K562 (cell line): Measurements from ENCODE around the gene SIGLEC14. TPM values are rescaled to one million over a fixed set of nuclear protein-coding genes. Genes with fewer than 3 reads are reported as not detected.

ENCODE experiments used
- ATAC-seq: fragments of 200-7000 bp; cut with Tn5 transposase; 3 replicates; pipeline ENCODE4 v1.9.1; 2020; ENCODE audit warnings: moderate library complexity
- BruUV-seq: library from RNA; stranded (reverse); fragments of 400-500 nt; replicated peaks from 2 replicates; lab custom pipeline; 2021; lab: Mats Ljungman, UMichigan
- CTCF ChIA-PET: fragments of 300-600 bp; formaldehyde crosslinking; extraction: SDS; loops from one replicate; lab custom pipeline; 2021; ENCODE audit warnings: low intra/inter-chr PET ratio; lab: Yijun Ruan, JAX
- POLR2A ChIA-PET: fragments of 300-600, 350-650 bp; sonication (Branson Sonifier 250); formaldehyde crosslinking; extraction: SDS; loops from one replicate; lab custom pipeline; 2021; ENCODE audit warnings: antibody characterized with exemption, inconsistent platforms; lab: Yijun Ruan, JAX
- DNase-seq, 4 experiments: peaks; one replicate each; pipeline versions ENCODE4 v3.0.0 to v3.0.0-alpha.2; 2011 to 2018; ENCODE audit warnings: low spot score in 3 of 4, mixed read lengths in 3 of 4; ENCODE audit errors: extremely low read depth in 1 of 4
- FAIRE-seq: peaks from 2 replicates; lab custom pipeline; 2011; peaks lifted over from hg19 to GRCh38; lab: Jason Lieb, UNC
- H2AFZ ChIP-seq: 2 replicates; pipeline ENCODE4 v1.6.0; 2011; ENCODE audit warnings: low read depth, low read length, control low read depth, inconsistent platforms
- H3K27ac ChIP-seq: fragments of 200-600 bp; 3 replicates; pipeline ENCODE4 v1.8.0; 2011; ENCODE audit warnings: low read depth, mild to moderate bottlenecking, control low read depth, inconsistent platforms, low read length, moderate library complexity, mixed read lengths; ENCODE audit errors: extremely low read depth
- H3K27me3 ChIP-seq, 2 experiments: fragments of 300-600 bp in 1 of 2; 2 replicates in 1 of 2; 3 replicates in 1 of 2; pipeline versions ENCODE4 v1.6.0 to v1.8.0; 2011; ENCODE audit warnings: inconsistent platforms in 2 of 2, low read length in 2 of 2, mild to moderate bottlenecking in 1 of 2, mixed read lengths in 1 of 2, moderate library complexity in 1 of 2; ENCODE audit not compliant: control insufficient read depth in 2 of 2, insufficient read depth in 2 of 2
- H3K36me3 ChIP-seq: fragments of 300-600 bp; 3 replicates; pipeline ENCODE4 v1.8.0; 2011; ENCODE audit warnings: mild to moderate bottlenecking, low read length, inconsistent platforms; ENCODE audit not compliant: control insufficient read depth, insufficient read depth
- H3K4me1 ChIP-seq, 2 experiments: fragments of 200-600 bp in 1 of 2; replicated peaks in 1 of 2; 2 replicates in 1 of 2; 3 replicates in 1 of 2; pipeline versions ENCODE4 v1.5.1 to v1.8.0; 2011; ENCODE audit warnings: inconsistent platforms in 2 of 2, low read length in 2 of 2, mild to moderate bottlenecking in 1 of 2, mixed read lengths in 1 of 2, moderate library complexity in 1 of 2; ENCODE audit not compliant: control insufficient read depth in 2 of 2, insufficient read depth in 2 of 2
- H3K4me2 ChIP-seq: 2 replicates; pipeline ENCODE4 v1.6.1; 2011; ENCODE audit warnings: low read length, control low read depth, inconsistent platforms, mixed read lengths; ENCODE audit not compliant: insufficient read depth
- H3K4me3 ChIP-seq: fragments of 200-600 bp; sonication (generic), shearing (Covaris generic); 2 replicates; pipeline ENCODE4 v1.5.1; 2016; ENCODE audit warnings: control low read depth, inconsistent platforms
- H3K79me2 ChIP-seq: fragments of 200-600 bp; 3 replicates; pipeline ENCODE4 v1.8.0; 2011; ENCODE audit warnings: low read length, inconsistent platforms; ENCODE audit not compliant: control insufficient read depth, insufficient read depth
- H3K9ac ChIP-seq, 2 experiments: 2 replicates each; pipeline versions ENCODE4 v1.6.0 to v1.6.1; 2011; ENCODE audit warnings: low read depth in 2 of 2, low read length in 2 of 2, control low read depth in 1 of 2, inconsistent platforms in 1 of 2, mild to moderate bottlenecking in 1 of 2, mixed read lengths in 1 of 2; ENCODE audit not compliant: insufficient read depth in 1 of 2
- H3K9me1 ChIP-seq: one replicate; pipeline ENCODE4 v1.6.0; 2011; ENCODE audit warnings: inconsistent platforms, mild to moderate bottlenecking, low read length, moderate library complexity; ENCODE audit not compliant: control insufficient read depth, insufficient read depth
- H3K9me3 ChIP-seq: replicated peaks from 2 replicates; pipeline ENCODE4 v1.5.1; 2011; ENCODE audit warnings: low read depth, low read length, inconsistent platforms; ENCODE audit not compliant: control insufficient read depth, insufficient read depth
- H4K20me1 ChIP-seq: replicated peaks from 2 replicates; pipeline ENCODE4 v1.6.1; 2011; ENCODE audit warnings: low read length, inconsistent platforms, mixed read lengths; ENCODE audit not compliant: control insufficient read depth, insufficient read depth
- ARID1B ChIP-seq: fragments of 450-650 bp; IDR thresholded peaks from 2 replicates; pipeline ENCODE4 v1.6.1; 2016; ENCODE audit warnings: antibody characterized with exemption, mild to moderate bottlenecking, inconsistent platforms
- EGR1 ChIP-seq: fragments of 450-650 bp; conservative IDR thresholded peaks from 2 replicates; pipeline ENCODE4 v1.6.1; 2017; ENCODE audit warnings: mild to moderate bottlenecking
- GATAD2A ChIP-seq: fragments of 450-650 bp; IDR thresholded peaks from 2 replicates; pipeline ENCODE4 v1.6.1; 2017
- HDAC1 ChIP-seq, 2 experiments: fragments of 450-650 bp; IDR thresholded peaks; 2 replicates each; pipeline ENCODE4 v1.6.1; 2016 to 2017; ENCODE audit warnings: inconsistent platforms in 1 of 2, mild to moderate bottlenecking in 1 of 2, moderate library complexity in 1 of 2
- HMGN3 ChIP-seq: IDR thresholded peaks from 2 replicates; pipeline ENCODE4 v1.6.1; 2011; ENCODE audit warnings: borderline replicate concordance, low read depth, mild to moderate bottlenecking, mixed read lengths, low read length; ENCODE audit not compliant: insufficient read length; ENCODE audit errors: extremely low read depth
- JUN ChIP-seq, 2 experiments: sonication (generic) in 1 of 2; formaldehyde crosslinking in 1 of 2; IDR thresholded peaks; 2 replicates each; pipeline versions ENCODE4 v1.6.1 to v1.8.0; 2012 to 2022; ENCODE audit warnings: borderline replicate concordance in 2 of 2, mild to moderate bottlenecking in 2 of 2, improper control_type of control experiment in 1 of 2, low read depth in 1 of 2, low read length in 1 of 2, missing genetic modification reagents in 1 of 2
- LARP7 ChIP-seq: fragments of 450-650 bp; IDR thresholded peaks from 2 replicates; pipeline ENCODE4 v1.6.1; 2016
- MAZ ChIP-seq, 2 experiments: fragments of 450-650 bp in 1 of 2; sonication (generic) in 1 of 2; formaldehyde crosslinking; IDR thresholded peaks in 1 of 2; conservative IDR thresholded peaks in 1 of 2; 2 replicates each; pipeline versions ENCODE4 v1.4.0 to v1.5.0; 2020; ENCODE audit warnings: mild to moderate bottlenecking in 1 of 2, missing genetic modification reagents in 1 of 2
- MTA2 ChIP-seq: fragments of 450-650 bp; IDR thresholded peaks from 2 replicates; pipeline ENCODE4 v1.6.1; 2016; ENCODE audit warnings: low read depth
- NR2C1 ChIP-seq, 2 experiments: fragments of 450-650 bp; IDR thresholded peaks; 2 replicates each; pipeline ENCODE4 v1.6.1; 2017; ENCODE audit warnings: mild to moderate bottlenecking in 2 of 2, antibody characterized with exemption in 1 of 2, inconsistent platforms in 1 of 2, missing compliant biosample characterization in 1 of 2, missing genetic modification characterization in 1 of 2
- NR2C2 ChIP-seq, 2 experiments: fragments of 200-800 bp in 1 of 2; sonication (Bioruptor generic) in 1 of 2; sonication (generic) in 1 of 2; formaldehyde crosslinking in 1 of 2; IDR thresholded peaks; 2 replicates each; pipeline versions ENCODE4 v1.6.1 to v1.8.0; 2016 to 2022; ENCODE audit warnings: mild to moderate bottlenecking in 1 of 2, missing compliant biosample characterization in 1 of 2, missing genetic modification characterization in 1 of 2, missing genetic modification reagents in 1 of 2
- PCBP1 ChIP-seq: fragments of 200-400 bp; formaldehyde crosslinking; IDR thresholded peaks from 2 replicates; pipeline ENCODE4 v1.6.1; 2018; ENCODE audit warnings: mild to moderate bottlenecking, low read depth, low read length; ENCODE audit not compliant: poor library complexity, severe bottlenecking
- PHF8 ChIP-seq: fragments of 200-600 bp; sonication (generic); IDR thresholded peaks from 2 replicates; pipeline ENCODE4 v1.6.1; 2012; ENCODE audit warnings: mixed run types, mild to moderate bottlenecking, inconsistent platforms, low read length, moderate library complexity, borderline replicate concordance
- SIN3A ChIP-seq, 2 experiments: fragments of 150-350 bp in 1 of 2; IDR thresholded peaks; 2 replicates each; pipeline ENCODE4 v1.6.1; 2011 to 2016; ENCODE audit warnings: borderline replicate concordance in 2 of 2, low read depth in 2 of 2, low read length in 2 of 2, mild to moderate bottlenecking in 2 of 2, moderate library complexity in 2 of 2; ENCODE audit not compliant: control insufficient read depth in 1 of 2
- SIX5 ChIP-seq, 2 experiments: IDR thresholded peaks; 2 replicates each; pipeline ENCODE4 v1.6.1; 2011; ENCODE audit warnings: low read length in 2 of 2, borderline replicate concordance in 1 of 2, low read depth in 1 of 2, mild to moderate bottlenecking in 1 of 2, moderate library complexity in 1 of 2; ENCODE audit not compliant: insufficient read depth in 1 of 2
- SMAD4 ChIP-seq: fragments of 250-450 bp; sonication (Bioruptor Pico); conservative IDR thresholded peaks from 2 replicates; pipeline ENCODE4 v1.8.0; 2021; ENCODE audit warnings: inconsistent platforms, mild to moderate bottlenecking, moderate library complexity
- TBL1XR1 ChIP-seq, 2 experiments: IDR thresholded peaks; 2 replicates each; pipeline ENCODE4 v1.6.1; 2012; ENCODE audit warnings: improper control_type of control experiment in 2 of 2, low read length in 2 of 2, mild to moderate bottlenecking in 1 of 2
- TFAM ChIP-seq: fragments of 250-450 bp; sonication (Bioruptor Pico); conservative IDR thresholded peaks from 2 replicates; pipeline ENCODE4 v1.5.0; 2021; ENCODE audit warnings: mild to moderate bottlenecking, moderate library complexity
- WGBS: fragments of 100-300 bp; shearing (Covaris generic); methylation state at CpG from one replicate; pipeline ENCODE4 v1.1.6; 2016; ENCODE audit warnings: low coverage, mixed read lengths; ENCODE audit not compliant: insufficient coverage; ENCODE audit errors: missing lambda C conversion rate; 5-methylcytosine and 5-hydroxymethylcytosine counted together
- in situ Hi-C: fragments of 300-500 bp; cut with MboI; formaldehyde crosslinking; loops from 4 replicates; pipeline ENCODE4 v1.15.0; 2018; ENCODE audit warnings: inconsistent platforms, mixed read lengths
- intact Hi-C: fragments of 100-400 bp; cut with micrococcal nuclease; formaldehyde crosslinking; loops from 2 replicates; pipeline ENCODE4 v1.14.2; 2022
- polyA plus RNA-seq, 8 experiments: library from polyadenylated mRNA; depleted of rRNA in 4 of 8; stranded (reverse) in 5 of 8; unstranded in 3 of 8; fragments of >200 nt; fragmentation: Nextera tagmentation in 2 of 8; fragmentation: Illumina TruSeq in 1 of 8; extraction: Ambion mirVana in 2 of 8; extraction: Trizol in 1 of 8; gene quantifications; 2 replicates each; pipeline versions ENCODE4 v1.2.1 to v1.2.3, GENCODE V29; 2011 to 2014; ENCODE audit warnings: inconsistent platforms in 1 of 8, missing spikeins in 1 of 8
- total RNA-seq, 7 experiments: library from RNA; depleted of rRNA in 6 of 7; stranded (reverse); fragments of >200 nt in 6 of 7; fragmentation: Illumina TruSeq in 2 of 7; extraction: Trizol in 2 of 7; gene quantifications; 2 replicates each; pipeline versions ENCODE4 v1.2.1 to v1.2.3, GENCODE V29; 2011 to 2021; ENCODE audit warnings: low replicate concordance in 1 of 7
- TF ChIP-seq, protein P1 (sequence below): fragments of 250-450 bp; sonication (Bioruptor Pico); IDR thresholded peaks from 2 replicates; pipeline ENCODE4 v1.5.0; 2021

The SIGLEC14 gene
- total and polyA plus RNA-seq, 9 of the 15 experiments (the other 6 are each of a cell fraction or from before 2014, with no cell fraction given) = not detected

DNA sequence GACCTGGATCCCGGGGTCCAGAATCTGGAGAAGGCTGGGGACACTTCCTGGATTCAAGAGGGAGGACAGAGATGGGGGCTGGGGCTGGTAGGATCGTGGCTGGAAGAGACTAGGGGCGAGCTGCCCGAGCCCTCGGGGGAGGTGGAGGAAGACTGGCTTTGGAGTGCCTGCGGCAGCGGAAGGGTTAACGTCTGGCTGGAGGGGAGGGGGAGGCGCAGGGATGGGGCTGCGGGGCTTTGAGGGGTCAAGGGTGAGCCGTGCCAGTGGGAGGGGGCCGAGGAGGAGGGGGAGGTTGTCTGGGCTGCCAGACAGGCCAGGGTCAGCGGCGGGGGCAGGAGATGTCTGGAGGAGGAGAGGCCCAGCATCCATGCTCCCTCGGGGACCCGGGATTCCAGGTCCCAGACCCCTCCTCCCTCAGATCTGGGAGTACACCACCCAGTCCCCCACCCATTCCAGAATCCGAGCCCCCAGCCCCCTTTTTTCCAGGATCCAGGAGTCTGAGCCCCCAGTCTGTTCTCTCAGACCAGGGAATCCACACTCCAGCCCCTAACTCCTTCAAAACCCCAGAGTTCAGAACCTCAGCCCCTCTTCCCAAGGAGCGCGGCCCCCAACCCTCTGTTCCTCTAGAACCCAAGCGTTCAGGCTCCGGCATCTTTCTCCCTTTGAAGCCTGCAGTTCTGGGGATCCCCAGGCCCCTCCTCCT lies 43.3 kb upstream of the SIGLEC14 start:
- BruUV-seq = TSS peak; percentile 27
- H3K4me2 ChIP-seq = peak overlapping the region; percentile 86
- FAIRE-seq (peak; percentile 19), DNase-seq (peak; percentile 39 to 75 (median 51)), ATAC-seq (peak; percentile 19)
- H3K27me3 ChIP-seq = no peaks in the 10 kb centered on the region
- H3K79me2 ChIP-seq = peaks cover 65% of the 10 kb centered on the region
- H3K4me1 ChIP-seq = peaks cover 24 to 62% of the 10 kb centered on the region in 2 experiments
- no peaks in the 10 kb centered on the region for H4K20me1 ChIP-seq
- in situ Hi-C loops = no loop called here
- peak overlapping the region; percentile 59 to 86; a peak in 3 of 4 replicates for H3K9ac ChIP-seq
- H2AFZ ChIP-seq = 0 out of 2 replicates have a peak overlapping the region, but pooled peaks have one; percentile 27
- peak overlapping the region; percentile 59 for H3K27ac ChIP-seq
- CTCF ChIA-PET = no interaction called here
- peaks cover 22% of the 10 kb centered on the region; the same call in 1 of the 3 replicates for H3K36me3 ChIP-seq
- intact Hi-C loops = no loop called here
- H3K4me3 ChIP-seq = peak overlapping the region; percentile 52
- H3K9me1 ChIP-seq = no peaks in the 10 kb centered on the region
- H3K9me3 ChIP-seq = 0 out of 2 replicates have a peak, but pooled peaks cover 2% of the 10 kb centered on the region
- 0% methylated on average over 11 of the region's 21 CpGs for WGBS
- POLR2A ChIA-PET = interaction anchor here (0.6 to 2.4 kb wide), 2 partner anchors 11 to 88 kb away, joined by 3 to 14 read pairs; no protein-coding TSS in a partner anchor
- peak; percentile 20 to 32; a peak in 1 of 4 replicates for TF ChIP-seq SIN3A (IDR thresholded peaks at IDR 0.05; ENCODE audit: borderline replicate concordance in 2 of 2, control insufficient read depth in 1 of 2, low read depth in 2 of 2, low read length in 2 of 2)
- peak; percentile 5 for TF ChIP-seq HMGN3
- TF ChIP-seq JUN (IDR thresholded peaks at IDR 0.05; ENCODE audit: borderline replicate concordance, low read depth, low read length) = no peak
- no peak for TF ChIP-seq JUN (CRISPR knock-in tag; IDR thresholded peaks at IDR 0.05; ENCODE audit: borderline replicate concordance)
- TF ChIP-seq SMAD4 (CRISPR knock-in tag) = peak; percentile 68
- no peak for TF ChIP-seq NR2C2 (CRISPR knock-in tag; IDR thresholded peaks at IDR 0.05)
- peak; percentile 86 for TF ChIP-seq NR2C2 (tag; IDR thresholded peaks at IDR 0.05)
- TF ChIP-seq, protein P1, sequence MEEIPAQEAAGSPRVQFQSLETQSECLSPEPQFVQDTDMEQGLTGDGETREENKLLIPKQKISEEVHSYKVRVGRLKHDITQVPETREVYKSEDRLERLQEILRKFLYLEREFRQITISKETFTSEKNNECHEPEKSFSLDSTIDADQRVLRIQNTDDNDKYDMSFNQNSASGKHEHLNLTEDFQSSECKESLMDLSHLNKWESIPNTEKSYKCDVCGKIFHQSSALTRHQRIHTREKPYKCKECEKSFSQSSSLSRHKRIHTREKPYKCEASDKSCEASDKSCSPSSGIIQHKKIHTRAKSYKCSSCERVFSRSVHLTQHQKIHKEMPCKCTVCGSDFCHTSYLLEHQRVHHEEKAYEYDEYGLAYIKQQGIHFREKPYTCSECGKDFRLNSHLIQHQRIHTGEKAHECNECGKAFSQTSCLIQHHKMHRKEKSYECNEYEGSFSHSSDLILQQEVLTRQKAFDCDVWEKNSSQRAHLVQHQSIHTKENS (CRISPR knock-in tag) = no peak
- no peak for TF ChIP-seq SIX5 (IDR thresholded peaks at IDR 0.05; ENCODE audit: borderline replicate concordance in 1 of 2, insufficient read depth in 1 of 2, low read depth in 1 of 2, low read length in 2 of 2)
- TF ChIP-seq MAZ (CRISPR knock-in tag; conservative IDR thresholded peaks at IDR 0.05 in 1 of 2, IDR thresholded peaks at IDR 0.05 in 1 of 2) = no peak
- peak; percentile 76; the same call in 1 of the 2 replicates for TF ChIP-seq GATAD2A
- TF ChIP-seq PCBP1 = peak; percentile 10
- TF ChIP-seq HDAC1 (IDR thresholded peaks at IDR 0.05) = peak in 1 of 2 experiments; percentile 53; a peak in 2 of 4 replicates
- TF ChIP-seq PHF8 = 0 out of 2 replicates have a peak, but pooled peaks have one; percentile 13
- 0 out of 2 replicates have a peak, but pooled peaks have one; percentile 10 for TF ChIP-seq ARID1B
- 0 out of 4 replicates have a peak, but pooled peaks of 1 of the 2 experiments have one; percentile 16 for TF ChIP-seq TBL1XR1 (IDR thresholded peaks at IDR 0.05; ENCODE audit: low read length in 2 of 2)
- 0 out of 2 replicates have a peak, but pooled peaks have one; percentile 35 for TF ChIP-seq MTA2
- TF ChIP-seq TFAM (CRISPR knock-in tag) = no peak
- TF ChIP-seq NR2C1 (IDR thresholded peaks at IDR 0.05) = peak; percentile 68
- TF ChIP-seq NR2C1 (tag; IDR thresholded peaks at IDR 0.05) = peak; percentile 80
- peak; percentile 76 for TF ChIP-seq EGR1
- 0 out of 2 replicates have a peak, but pooled peaks have one; percentile 60 for TF ChIP-seq LARP7
